Panc1 (cell line): ENCODE measurements around the gene TEDC2. TPM values are rescaled to one million over a fixed set of nuclear protein-coding genes. Genes with fewer than 3 reads are reported as not detected.
A peak's percentile ranks its signal among the peaks of the same experiment; 100 is the strongest.

Experiments
- ATAC-seq: fragments of 200-7000 bp; cut with Tn5 transposase; 2 replicates; pipeline ENCODE4 v1.9.1; 2020; ENCODE audit warnings: mild to moderate bottlenecking, moderate library complexity
- BruUV-seq: library from RNA; stranded (reverse); fragments of 400-500 nt; replicated peaks from 2 replicates; lab custom pipeline; 2021; lab: Mats Ljungman, UMichigan
- CTCF ChIA-PET: fragments of 300-600 bp; sonication (Branson Sonifier 250); formaldehyde crosslinking; loops from one replicate; lab custom pipeline; 2022; ENCODE audit warnings: antibody characterized with exemption; lab: Charles Lee
- POLR2A ChIA-PET: fragments of 300-600 bp; sonication (Branson Sonifier 250); formaldehyde crosslinking; loops from one replicate; lab custom pipeline; 2022; ENCODE audit warnings: antibody characterized with exemption; lab: Charles Lee
- DNase-seq: peaks from one replicate; pipeline ENCODE4 v3.0.0-alpha.2; 2010; ENCODE audit warnings: low read depth, low spot score
- H3K27ac ChIP-seq: 2 replicates; pipeline ENCODE4 v1.5.1; 2011; ENCODE audit warnings: mild to moderate bottlenecking, low read length, inconsistent platforms
- H3K27me3 ChIP-seq: fragments of 200-500 bp; sonication (Bioruptor generic); 2 replicates; pipeline ENCODE4 v1.6.0; 2014; ENCODE audit warnings: low read length, inconsistent platforms; ENCODE audit not compliant: control insufficient read depth, insufficient read depth
- H3K36me3 ChIP-seq: fragments of 200-500 bp; sonication (Bioruptor generic); 2 replicates; pipeline ENCODE4 v1.5.1; 2014; ENCODE audit warnings: inconsistent platforms, mild to moderate bottlenecking, low read length, moderate library complexity; ENCODE audit not compliant: control insufficient read depth, insufficient read depth
- H3K4me1 ChIP-seq: 2 replicates; pipeline ENCODE4 v1.5.1; 2011; ENCODE audit warnings: inconsistent platforms, mild to moderate bottlenecking, low read length, moderate library complexity; ENCODE audit not compliant: control insufficient read depth, insufficient read depth
- H3K4me3 ChIP-seq, 2 experiments: 2 replicates each; pipeline ENCODE4 v1.5.1; 2011 to 2012; ENCODE audit warnings: low read depth in 2 of 2, low read length in 2 of 2, mild to moderate bottlenecking in 2 of 2, inconsistent platforms in 1 of 2, moderate library complexity in 1 of 2
- H3K9me3 ChIP-seq: fragments of 200-500 bp; sonication (Bioruptor generic); 2 replicates; pipeline ENCODE4 v1.5.1; 2014; ENCODE audit warnings: low read depth, mild to moderate bottlenecking, inconsistent platforms, low read length, moderate library complexity; ENCODE audit not compliant: control insufficient read depth, insufficient read depth
- POLR2AphosphoS5 ChIP-seq: IDR thresholded peaks from 2 replicates; pipeline ENCODE4 v1.6.1; 2012; ENCODE audit warnings: mild to moderate bottlenecking, low read depth, low read length, moderate library complexity
- SIN3A ChIP-seq: IDR thresholded peaks from 2 replicates; pipeline ENCODE4 v1.6.1; 2012; ENCODE audit warnings: low read depth, mild to moderate bottlenecking, low read length, moderate library complexity, borderline replicate concordance; ENCODE audit not compliant: insufficient read depth
- TCF7L2 ChIP-seq: IDR thresholded peaks from 2 replicates; pipeline ENCODE4 v1.6.1; 2011; ENCODE audit warnings: mild to moderate bottlenecking, low read depth, low read length, inconsistent platforms
- in situ Hi-C: cut with HindIII; loops from 2 replicates; pipeline ENCODE4 v1.10.0; 2016; ENCODE audit warnings: low sequenced_read_pairs, low pct_unique_long_range_greater_than_20kb
- intact Hi-C: fragments of 100-400 bp; cut with micrococcal nuclease; formaldehyde crosslinking; loops from one replicate; pipeline ENCODE4 v1.10.0; 2022; ENCODE audit not compliant: unreplicated experiment
- microRNA-seq: library from miRNA; unstranded; fragments of <30 nt; microRNA quantifications from one replicate; pipeline ENCODE4 v1.1.0, GENCODE V29; 2020; ENCODE audit not compliant: unreplicated experiment
- total RNA-seq: library from RNA; stranded (reverse); gene quantifications from one replicate; pipeline ENCODE4 v1.2.1, GENCODE V29; 2021; ENCODE audit not compliant: unreplicated experiment
- TF ChIP-seq, protein P1 (sequence below): fragments of 450-650 bp; IDR thresholded peaks from 2 replicates; pipeline ENCODE4 v1.5.1; 2017; ENCODE audit warnings: mild to moderate bottlenecking
- TF ChIP-seq, protein P2 (sequence below), 2 experiments: IDR thresholded peaks; 2 replicates each; pipeline ENCODE4 v1.6.1; 2011 to 2012; ENCODE audit warnings: low read depth in 2 of 2, control low read depth in 1 of 2, low read length in 1 of 2, mild to moderate bottlenecking in 1 of 2, moderate library complexity in 1 of 2; ENCODE audit not compliant: insufficient read depth in 1 of 2

The TEDC2 gene
- total RNA-seq, 1 experiment from 2014 or later = 25.0 TPM

DNA sequence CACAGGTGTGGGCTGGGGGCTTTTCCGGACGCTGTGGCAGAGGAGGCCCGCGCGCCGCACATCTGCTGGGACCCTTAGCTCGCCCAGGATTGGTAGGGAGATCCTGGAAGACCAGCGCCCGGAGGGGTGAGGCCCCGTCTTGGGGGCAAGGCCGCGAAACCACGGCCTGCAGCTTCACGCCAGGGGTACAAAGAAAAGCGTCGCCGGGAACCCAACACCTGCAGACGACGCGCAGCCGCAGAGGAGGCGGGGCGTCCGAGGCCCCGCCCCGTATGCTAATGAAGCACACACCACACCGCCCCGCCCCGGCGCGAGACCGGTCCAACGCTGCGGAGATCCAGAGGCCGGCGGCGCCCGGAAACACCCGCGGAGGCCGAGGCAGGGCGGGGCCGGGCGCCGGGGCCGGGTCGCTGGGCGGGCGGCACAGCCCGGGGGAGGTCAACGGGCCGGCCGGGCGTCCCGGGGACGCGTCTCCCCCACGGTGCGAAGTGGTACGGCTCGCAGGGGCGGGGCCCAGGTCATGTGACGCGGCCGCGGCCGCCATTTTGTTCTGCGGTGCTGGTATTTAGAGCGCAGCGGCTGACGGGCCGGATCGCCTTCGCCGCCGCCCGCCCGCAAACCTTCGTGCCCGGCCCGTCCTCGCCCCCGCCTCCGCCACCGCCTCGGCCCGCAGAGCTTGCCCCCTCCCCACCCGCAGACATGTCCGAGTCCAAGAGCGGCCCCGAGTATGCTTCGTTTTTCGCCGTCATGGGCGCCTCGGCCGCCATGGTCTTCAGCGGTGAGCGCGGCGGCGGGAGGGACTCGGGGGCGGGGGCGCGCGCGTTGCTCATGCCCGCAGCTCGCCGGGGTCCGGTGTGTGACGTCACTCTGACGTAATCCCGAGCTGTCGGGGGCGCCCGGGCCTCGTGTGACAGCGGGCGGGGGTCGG lies 53.8 kb downstream of the TEDC2 start, which contains the start of gene ATP6V0C:
Gene ATP6V0C, plus strand, starts transcription at position 548 of the 928 bp plus-strand sequence. Its CDS starts 152 bp downstream, at position 700.
- Histone ChIP-seq H3K36me3 (peaks cover 2% of the 10 kb centered on the region; the same call in 1 of the 2 replicates), H3K4me1 (peaks cover 36% of the 10 kb centered on the region), H3K9me3 (no peaks in the 10 kb centered on the region), H3K27ac (peak within 1 kb of the TSS; percentile 90), H3K27me3 (no peaks in the 10 kb centered on the region), H3K4me3 (peak within 1 kb of the TSS; percentile 85 to 95)
- intact Hi-C loops (no loop called here), in situ Hi-C loops (no loop called here)
- peak; percentile 89 for ATAC-seq
- no TSS peak for BruUV-seq
- no peak for DNase-seq
- ChIA-PET CTCF (interaction anchor here (0.6 to 0.7 kb wide), 2 partner anchors 13 to 39 kb away, joined by 3 to 4 read pairs; partner anchors contain the start of gene TBC1D24), POLR2A (no interaction called here)
- TF ChIP-seq, protein P1, sequence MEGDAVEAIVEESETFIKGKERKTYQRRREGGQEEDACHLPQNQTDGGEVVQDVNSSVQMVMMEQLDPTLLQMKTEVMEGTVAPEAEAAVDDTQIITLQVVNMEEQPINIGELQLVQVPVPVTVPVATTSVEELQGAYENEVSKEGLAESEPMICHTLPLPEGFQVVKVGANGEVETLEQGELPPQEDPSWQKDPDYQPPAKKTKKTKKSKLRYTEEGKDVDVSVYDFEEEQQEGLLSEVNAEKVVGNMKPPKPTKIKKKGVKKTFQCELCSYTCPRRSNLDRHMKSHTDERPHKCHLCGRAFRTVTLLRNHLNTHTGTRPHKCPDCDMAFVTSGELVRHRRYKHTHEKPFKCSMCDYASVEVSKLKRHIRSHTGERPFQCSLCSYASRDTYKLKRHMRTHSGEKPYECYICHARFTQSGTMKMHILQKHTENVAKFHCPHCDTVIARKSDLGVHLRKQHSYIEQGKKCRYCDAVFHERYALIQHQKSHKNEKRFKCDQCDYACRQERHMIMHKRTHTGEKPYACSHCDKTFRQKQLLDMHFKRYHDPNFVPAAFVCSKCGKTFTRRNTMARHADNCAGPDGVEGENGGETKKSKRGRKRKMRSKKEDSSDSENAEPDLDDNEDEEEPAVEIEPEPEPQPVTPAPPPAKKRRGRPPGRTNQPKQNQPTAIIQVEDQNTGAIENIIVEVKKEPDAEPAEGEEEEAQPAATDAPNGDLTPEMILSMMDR = no peak
- TF ChIP-seq TCF7L2 (no peak), POLR2AphosphoS5 (peak; percentile 90), SIN3A (peak; percentile 83; the same call in 1 of the 2 replicates)
- TF ChIP-seq, protein P2, sequence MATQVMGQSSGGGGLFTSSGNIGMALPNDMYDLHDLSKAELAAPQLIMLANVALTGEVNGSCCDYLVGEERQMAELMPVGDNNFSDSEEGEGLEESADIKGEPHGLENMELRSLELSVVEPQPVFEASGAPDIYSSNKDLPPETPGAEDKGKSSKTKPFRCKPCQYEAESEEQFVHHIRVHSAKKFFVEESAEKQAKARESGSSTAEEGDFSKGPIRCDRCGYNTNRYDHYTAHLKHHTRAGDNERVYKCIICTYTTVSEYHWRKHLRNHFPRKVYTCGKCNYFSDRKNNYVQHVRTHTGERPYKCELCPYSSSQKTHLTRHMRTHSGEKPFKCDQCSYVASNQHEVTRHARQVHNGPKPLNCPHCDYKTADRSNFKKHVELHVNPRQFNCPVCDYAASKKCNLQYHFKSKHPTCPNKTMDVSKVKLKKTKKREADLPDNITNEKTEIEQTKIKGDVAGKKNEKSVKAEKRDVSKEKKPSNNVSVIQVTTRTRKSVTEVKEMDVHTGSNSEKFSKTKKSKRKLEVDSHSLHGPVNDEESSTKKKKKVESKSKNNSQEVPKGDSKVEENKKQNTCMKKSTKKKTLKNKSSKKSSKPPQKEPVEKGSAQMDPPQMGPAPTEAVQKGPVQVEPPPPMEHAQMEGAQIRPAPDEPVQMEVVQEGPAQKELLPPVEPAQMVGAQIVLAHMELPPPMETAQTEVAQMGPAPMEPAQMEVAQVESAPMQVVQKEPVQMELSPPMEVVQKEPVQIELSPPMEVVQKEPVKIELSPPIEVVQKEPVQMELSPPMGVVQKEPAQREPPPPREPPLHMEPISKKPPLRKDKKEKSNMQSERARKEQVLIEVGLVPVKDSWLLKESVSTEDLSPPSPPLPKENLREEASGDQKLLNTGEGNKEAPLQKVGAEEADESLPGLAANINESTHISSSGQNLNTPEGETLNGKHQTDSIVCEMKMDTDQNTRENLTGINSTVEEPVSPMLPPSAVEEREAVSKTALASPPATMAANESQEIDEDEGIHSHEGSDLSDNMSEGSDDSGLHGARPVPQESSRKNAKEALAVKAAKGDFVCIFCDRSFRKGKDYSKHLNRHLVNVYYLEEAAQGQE (IDR thresholded peaks at IDR 0.05; ENCODE audit: insufficient read depth in 1 of 2, low read depth in 2 of 2, low read length in 1 of 2) = no peak

Small RNA genes within 50 kb of the gene (microRNA-seq; reads per million reads assigned to microRNA genes)
- not detected for gene MIR6767
- not detected for gene MIR6768

Other genes with a start within 250 kb of the TEDC2 start
- gene BRICD5, start 249.2 kb upstream of the TEDC2 start, total RNA-seq = 8.7 TPM
- gene PGP, start 245.3 kb upstream of the TEDC2 start, total RNA-seq = 48.7 TPM
- 50.8 TPM for gene E4F1, start 236.5 kb upstream of the TEDC2 start, total RNA-seq
- 4.4 TPM for gene DNASE1L2, start 223.7 kb upstream of the TEDC2 start, total RNA-seq
- 117 TPM for gene ECI1, start 208.5 kb upstream of the TEDC2 start, total RNA-seq
- 249 TPM for gene RNPS1, start 192.0 kb upstream of the TEDC2 start, total RNA-seq
- 58.4 TPM for gene ABCA3, start 119.4 kb upstream of the TEDC2 start, total RNA-seq
- gene CCNF, start 30.7 kb upstream of the TEDC2 start, total RNA-seq = 35.8 TPM
- gene NTN3, start 11.2 kb downstream of the TEDC2 start, total RNA-seq = 3.2 TPM
- 26.7 TPM for gene TBC1D24, start 15.0 kb downstream of the TEDC2 start, total RNA-seq
- 282 TPM for gene ATP6V0C, start 53.8 kb downstream of the TEDC2 start, total RNA-seq
- 87.5 TPM for gene AMDHD2, start 60.3 kb downstream of the TEDC2 start, total RNA-seq
- gene CEMP1, start 71.3 kb downstream of the TEDC2 start, total RNA-seq = not detected
- gene PDPK1, start 77.9 kb downstream of the TEDC2 start, total RNA-seq = 43.2 TPM
- 61.1 TPM for gene KCTD5, start 222.4 kb downstream of the TEDC2 start, total RNA-seq